Midbrain (tissue), 1 donor: Measurements from ENCODE around the gene IDUA.
"Not testable (repeated sequence)": the region's sequence is repeated elsewhere in the genome, so short reads cannot be mapped to it uniquely, and the experiment has no call there.

Experiments used
- DNase-seq: peaks from one replicate; lab custom pipeline; 2025; lab: John Stamatoyannopoulos, UW

Gene IDUA

GRCh38 chr4:967113-968104 is 19.4 kb upstream of the IDUA start:
- DNase-seq = no peak

GRCh38 chr4:968221-968620 is 18.6 kb upstream of the IDUA start:
- DNase-seq = no peak

GRCh38 chr4:968621-969394 is 18.0 kb upstream of the IDUA start:
- DNase-seq = no peak

GRCh38 chr4:970046-970745 is 16.6 kb upstream of the IDUA start:
- no peak for DNase-seq

- DNase-seq = no peak
These were observed 15.9 kb upstream of the IDUA start for GRCh38 chr4:970854-971520.

- no peak for DNase-seq
These were observed 15.0 kb upstream of the IDUA start for GRCh38 chr4:971666-972500.

GRCh38 chr4:972651-973424 is 14.0 kb upstream of the IDUA start:
- DNase-seq = no peak

- peak; percentile 89 for DNase-seq
These were observed 13.1 kb upstream of the IDUA start, which contains the start of gene DGKQ for GRCh38 chr4:973431-974397. Gene DGKQ, minus strand, starts transcription at chr4:973569. Its CDS starts 87 bp downstream, at chr4:973482.

GRCh38 chr4:974668-975067 is 12.2 kb upstream of the IDUA start:
- DNase-seq = no peak

- DNase-seq = not testable (repeated sequence)
These were observed 10.8 kb upstream of the IDUA start for GRCh38 chr4:976016-976415.

GRCh38 chr4:978957-979701 is 7.7 kb upstream of the IDUA start:
- no peak for DNase-seq

GRCh38 chr4:982291-982690 is 4.6 kb upstream of the IDUA start:
- no peak for DNase-seq

- no peak for DNase-seq
These were observed 4.0 kb upstream of the IDUA start for GRCh38 chr4:982814-983213.

GRCh38 chr4:984336-985054 is 2.3 kb upstream of the IDUA start:
- DNase-seq = no peak

- DNase-seq = no peak
These were observed 1.6 kb upstream of the IDUA start for GRCh38 chr4:985123-985830.

- no peak for DNase-seq
These were observed 391 bp upstream of the IDUA start for GRCh38 chr4:986428-986878.
